Stimulated activated CD4-positive, alpha-beta T cell treated with anti-CD3 and anti-CD28 coated beads, Interleukin-1b, Interleukin-23, amount 100 ng/mL, for 1 hour (primary cell): ENCODE results near the gene KLKB1.

Source experiments
- DNase-seq, 2 donors: peaks; one replicate each; pipeline ENCODE4 v3.0.0-alpha.2; 2020; ENCODE audit warnings: low read depth in 2 of 2

The KLKB1 gene

DNA sequence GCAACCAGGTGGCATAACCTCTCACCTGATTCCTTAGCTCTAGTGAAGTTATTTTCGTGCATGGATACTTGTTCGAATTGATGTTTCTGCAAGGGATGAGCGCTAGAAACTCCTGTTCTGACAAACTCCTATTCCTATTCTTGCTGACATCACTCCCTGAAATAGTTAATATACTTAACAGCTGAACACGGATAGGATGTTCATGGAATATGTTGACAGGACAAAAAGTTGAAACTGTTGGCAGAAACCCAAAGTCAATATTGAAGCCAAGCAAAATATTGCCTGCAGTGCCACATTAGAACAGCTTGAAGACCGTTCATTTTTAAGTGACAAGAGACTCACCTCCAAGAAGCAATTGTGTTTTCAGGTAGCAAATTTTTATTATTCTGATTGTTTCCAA lies at the start of gene KLKB1:
TSS of gene KLKB1 (plus strand) at position 287 of the 400 bp plus-strand sequence. CDS start 689 bp downstream, outside the sequence.
- DNase-seq: no peak

- no peak for DNase-seq
Measured at GRCh38 chr4:186188107-186188506, 39.2 kb upstream of the KLKB1 start.

DNA sequence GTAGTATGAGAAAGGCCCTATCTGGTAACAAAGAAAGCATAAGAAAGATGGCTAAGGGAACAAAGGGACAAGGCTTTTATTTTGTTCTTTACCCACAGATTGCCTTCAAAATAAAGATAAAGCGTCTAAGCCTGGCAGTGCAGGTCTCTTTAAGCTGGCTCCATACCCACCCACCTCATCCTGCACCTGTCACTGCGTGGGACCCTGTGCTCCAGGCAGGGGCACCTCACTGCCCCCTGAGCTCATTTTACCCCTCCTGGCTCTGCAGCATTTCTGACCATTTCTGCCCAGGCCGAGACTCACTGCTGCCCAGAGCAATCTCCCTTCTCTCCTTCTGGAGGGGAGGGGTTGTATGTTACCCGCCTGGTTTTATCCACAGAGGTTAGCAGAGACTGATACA lies 37.7 kb upstream of the KLKB1 start:
- DNase-seq: no peak

- no peak for DNase-seq
Measured at GRCh38 chr4:186190581-186191199, 36.6 kb upstream of the KLKB1 start.

DNA sequence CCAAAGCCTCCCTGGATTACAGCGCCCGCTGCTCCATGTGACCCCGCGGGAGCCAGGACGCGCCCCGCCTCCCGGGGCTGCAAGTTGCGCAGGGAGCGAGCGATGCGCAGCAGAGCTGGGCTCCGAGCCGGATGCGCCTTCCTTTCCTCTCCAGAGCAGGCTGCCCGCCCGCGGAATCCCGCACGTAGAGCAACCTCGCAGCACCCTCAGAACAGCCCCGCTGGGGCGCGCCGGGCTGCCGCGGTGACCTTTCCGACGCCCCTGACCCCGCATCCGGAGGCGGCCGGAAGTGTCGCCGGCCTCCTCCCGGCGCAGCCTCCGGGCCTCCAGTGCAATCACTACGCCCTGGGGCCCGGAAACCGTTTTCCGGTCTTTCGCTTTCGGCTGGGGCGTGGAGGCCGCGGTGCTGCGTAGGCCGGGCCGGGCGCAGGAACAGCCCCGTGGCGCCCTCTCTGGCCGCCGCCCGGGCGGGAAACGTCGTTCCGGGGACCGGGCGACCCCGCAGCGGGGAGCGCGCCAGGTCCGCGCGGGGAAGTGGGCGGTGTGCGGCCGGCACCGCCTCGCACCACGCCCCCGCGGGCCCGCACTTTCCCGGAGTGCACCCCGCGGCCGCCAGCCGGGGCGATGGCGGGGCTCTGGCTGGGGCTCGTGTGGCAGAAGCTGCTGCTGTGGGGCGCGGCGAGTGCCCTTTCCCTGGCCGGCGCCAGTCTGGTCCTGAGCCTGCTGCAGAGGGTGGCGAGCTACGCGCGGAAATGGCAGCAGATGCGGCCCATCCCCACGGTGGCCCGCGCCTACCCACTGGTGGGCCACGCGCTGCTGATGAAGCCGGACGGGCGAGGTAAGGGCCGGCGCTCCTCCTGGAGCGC lies 35.9 kb upstream of the KLKB1 start, which contains the start of gene CYP4V2:
TSS of gene CYP4V2 (plus strand) at position 368 of the 866 bp plus-strand sequence. CDS start at position 625, 257 bp downstream.
- DNase-seq: peak; percentile 63 to 64

- no peak for DNase-seq
Measured at GRCh38 chr4:186192066-186192612, 35.2 kb upstream of the KLKB1 start.

DNA sequence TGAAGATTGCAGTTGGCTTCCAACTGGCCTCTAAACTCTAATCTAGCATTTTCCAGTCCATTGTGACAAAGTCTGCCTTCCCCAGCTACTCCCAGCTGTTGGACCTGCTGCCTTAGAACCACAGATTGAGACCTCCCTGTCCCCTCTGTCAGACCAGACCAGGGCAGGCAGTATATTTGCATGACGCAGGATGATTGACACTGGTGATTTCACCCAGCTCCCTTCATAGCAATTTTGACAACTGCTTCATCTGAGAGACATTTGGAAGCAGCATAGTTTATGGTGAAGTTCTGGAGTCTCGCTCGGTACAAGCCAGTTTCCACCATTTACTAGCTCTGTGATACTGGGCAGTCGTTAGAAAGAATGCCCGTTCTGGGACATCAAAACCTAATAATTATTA lies 33.5 kb upstream of the KLKB1 start:
- no peak for DNase-seq

DNA sequence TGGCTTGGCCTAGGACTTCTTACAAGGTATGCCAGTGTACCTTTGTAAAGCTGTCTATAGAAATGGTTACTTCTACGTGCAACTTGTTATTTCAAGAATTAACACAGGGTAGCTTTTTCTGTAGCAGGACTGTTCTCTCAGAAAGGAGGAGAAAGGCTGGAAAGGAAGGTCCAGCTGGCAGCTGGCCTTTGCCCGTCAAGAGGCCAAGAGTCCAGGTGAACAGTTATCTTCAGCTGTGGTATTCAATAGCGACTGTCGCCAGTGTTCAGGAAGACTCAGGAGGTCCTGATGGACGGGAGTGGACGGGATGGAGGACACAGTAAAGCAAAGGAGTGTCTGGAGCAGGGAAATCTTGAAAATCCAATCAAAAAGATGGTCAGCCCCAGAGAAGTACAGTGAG lies 31.2 kb upstream of the KLKB1 start:
- no peak for DNase-seq

DNA sequence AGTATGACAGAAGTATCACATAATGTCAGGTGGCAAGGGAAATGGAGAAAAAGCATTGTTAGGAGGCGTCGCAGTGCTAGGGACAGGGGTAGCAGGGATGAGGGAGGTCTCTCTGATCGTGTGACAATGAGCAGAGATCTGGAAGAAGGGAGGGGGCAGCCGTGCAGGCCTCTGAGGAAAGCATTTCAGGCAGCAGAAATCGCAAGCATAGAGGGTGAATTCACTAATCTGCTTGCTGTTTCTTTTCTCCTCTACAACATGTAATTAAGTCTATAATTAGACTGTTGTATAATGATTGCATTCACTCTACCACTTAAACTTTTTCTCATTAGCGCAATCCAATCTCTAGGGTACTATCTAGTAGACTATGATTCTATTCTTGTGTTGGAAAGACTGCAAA lies 26.8 kb upstream of the KLKB1 start:
- no peak for DNase-seq

- no peak for DNase-seq
Measured at GRCh38 chr4:186201010-186201409, 26.3 kb upstream of the KLKB1 start.

- DNase-seq: no peak
Measured at GRCh38 chr4:186201535-186202230, 25.6 kb upstream of the KLKB1 start.

DNA sequence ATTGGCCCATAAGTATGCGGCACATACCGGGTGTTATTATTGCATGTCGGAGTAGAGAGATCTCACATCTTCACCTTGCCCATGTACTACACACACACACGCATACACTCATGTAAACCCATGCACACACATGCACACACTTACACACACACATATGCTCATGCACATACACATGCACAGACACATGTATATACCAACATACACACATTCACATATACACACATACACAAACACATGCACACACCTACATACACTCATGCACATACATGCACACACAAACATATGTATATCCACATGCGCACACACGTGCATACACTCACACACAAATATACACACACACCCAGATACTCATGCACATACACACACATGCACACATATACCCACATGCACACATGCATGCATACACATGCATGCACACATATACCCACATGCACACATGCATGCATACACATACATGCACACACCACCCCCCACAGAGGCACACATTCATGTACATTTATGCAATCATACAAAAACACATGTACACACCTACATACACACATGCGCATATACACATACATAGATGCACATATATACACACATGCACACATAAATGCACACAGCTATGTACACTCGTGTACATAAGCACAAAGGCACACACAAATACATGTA lies 24.7 kb upstream of the KLKB1 start:
- DNase-seq: no peak

DNA sequence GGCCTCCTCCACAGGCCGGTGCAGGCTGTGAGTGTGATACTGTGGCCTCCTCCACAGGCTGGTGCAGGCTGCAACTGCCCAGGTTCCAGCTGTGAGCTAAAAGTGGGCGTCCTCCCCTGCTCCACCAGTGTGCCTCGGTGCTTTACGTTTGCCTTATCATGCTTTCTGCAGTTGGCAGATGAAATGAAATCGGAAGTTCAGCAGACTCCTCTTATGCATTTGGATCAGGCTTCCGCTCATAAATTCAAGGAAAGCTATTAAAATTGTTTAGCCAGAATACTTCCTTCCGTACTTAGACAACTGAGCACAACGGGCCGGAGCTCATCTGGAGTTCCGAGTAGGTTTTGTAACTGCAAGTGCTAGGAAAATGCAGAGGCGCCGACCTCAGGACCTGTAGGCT lies 23.9 kb upstream of the KLKB1 start:
- DNase-seq: no peak

DNA sequence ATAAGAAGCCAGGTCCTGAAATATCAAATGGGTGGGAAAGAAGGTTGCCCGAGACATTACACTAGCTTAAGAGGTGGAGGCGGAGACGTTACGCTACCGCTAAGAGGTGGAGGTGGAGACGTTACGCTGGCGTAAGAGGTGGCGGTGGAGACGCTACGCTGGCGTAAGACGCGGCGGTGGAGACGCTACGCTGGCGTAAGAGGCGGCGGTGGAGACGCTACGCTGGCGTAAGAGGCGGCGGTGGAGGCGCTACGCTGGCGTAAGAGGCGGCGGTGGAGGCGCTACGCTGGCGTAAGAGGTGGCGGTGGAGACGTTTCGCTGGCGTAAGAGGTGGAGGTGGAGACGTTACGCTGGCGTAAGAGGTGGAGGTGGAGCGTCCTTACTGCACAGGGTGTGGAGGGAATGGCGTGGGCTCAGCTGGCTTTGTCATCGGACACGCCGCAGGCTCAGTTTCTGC lies 23.2 kb upstream of the KLKB1 start:
- peak in 1 of 2 donors; percentile 39 for DNase-seq

GRCh38 chr4:186204686-186205085 lies 22.6 kb upstream of the KLKB1 start:
- DNase-seq: no peak

GRCh38 chr4:186205156-186205555 lies 22.2 kb upstream of the KLKB1 start:
- DNase-seq: no peak

DNA sequence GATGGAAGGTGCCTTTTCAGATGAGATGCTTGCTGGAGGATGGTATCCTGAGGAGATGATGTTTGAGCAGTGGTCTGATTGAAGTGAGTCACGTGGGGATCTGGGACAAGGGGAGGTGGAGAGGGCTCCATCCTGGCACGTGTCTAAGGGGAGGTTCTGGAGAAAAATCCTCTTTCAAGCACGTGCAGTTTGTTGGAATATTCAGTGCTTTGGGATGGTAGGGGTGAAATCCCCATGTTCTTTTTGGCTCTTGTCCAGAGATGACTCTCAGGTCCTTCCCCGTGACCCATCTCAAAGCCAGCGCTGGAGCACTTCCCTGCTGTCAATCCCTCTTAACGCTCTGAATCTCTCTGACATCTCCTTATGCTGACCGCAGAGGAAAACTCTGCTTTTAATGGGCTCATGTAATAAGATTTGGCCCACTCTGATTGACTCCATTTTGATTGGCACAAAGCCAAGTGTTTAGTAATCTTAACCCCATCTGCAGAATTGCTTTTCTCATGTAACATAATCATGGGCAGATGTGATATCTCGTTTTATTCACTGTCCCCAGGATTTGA lies 10.8 kb upstream of the KLKB1 start:
- DNase-seq: no peak

DNA sequence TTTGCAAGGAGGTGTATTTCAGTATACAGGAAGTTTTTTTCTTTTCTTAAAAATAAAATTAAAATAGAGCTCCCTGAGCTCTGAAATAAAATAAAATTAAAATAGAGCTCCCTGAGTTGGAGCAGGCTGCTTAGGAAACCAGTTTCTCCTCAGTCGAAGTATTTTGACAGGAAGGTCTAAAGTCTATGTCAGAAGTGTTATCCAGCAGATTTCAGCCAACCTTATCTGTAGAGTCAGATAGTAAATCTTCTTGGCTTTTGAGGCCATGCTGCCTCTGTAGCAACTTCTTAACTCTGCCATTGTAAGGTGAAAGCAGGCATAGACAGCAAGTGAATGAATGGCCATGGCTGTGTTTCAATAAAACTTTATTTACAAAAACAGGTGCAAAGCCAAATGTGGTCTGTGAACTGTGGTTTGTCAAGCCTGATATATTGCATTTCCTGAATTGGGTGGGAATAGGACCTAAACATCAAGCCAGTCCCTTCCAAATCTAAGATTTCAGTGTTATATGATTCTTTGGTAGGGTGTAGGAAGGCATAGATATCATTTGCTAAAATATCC lies 9.5 kb upstream of the KLKB1 start:
- DNase-seq: no peak

DNA sequence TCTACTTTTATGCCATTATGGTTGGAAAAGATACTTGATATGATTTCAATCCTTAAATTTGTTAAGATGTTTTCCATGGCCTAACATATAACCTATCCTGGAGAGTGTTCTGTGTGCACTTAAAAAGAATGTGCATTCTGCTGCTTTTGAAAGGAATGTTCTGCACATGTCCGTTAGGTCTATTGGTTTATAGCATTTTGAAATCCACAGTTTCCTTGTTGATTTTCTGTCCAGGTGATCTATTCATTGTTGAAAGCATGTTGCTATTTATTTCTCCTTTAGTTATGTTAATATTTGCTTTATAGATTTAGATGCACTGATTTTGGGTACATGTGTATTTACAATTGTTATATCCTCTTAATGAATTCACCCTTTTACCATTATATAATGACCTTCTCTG lies 5.7 kb upstream of the KLKB1 start:
- no peak for DNase-seq

- no peak for DNase-seq
Measured at GRCh38 chr4:186225848-186226247, 1.5 kb upstream of the KLKB1 start.
